K562 (cell line): Measurements from ENCODE around the gene SDCCAG8. TPM values are rescaled to one million over a fixed set of nuclear protein-coding genes. Genes with fewer than 3 reads are reported as not detected.

Experiments used
- ATAC-seq: fragments of 200-7000 bp; cut with Tn5 transposase; 3 replicates; pipeline ENCODE4 v1.9.1; 2020; ENCODE audit warnings: moderate library complexity
- BruUV-seq: library from RNA; stranded (reverse); fragments of 400-500 nt; replicated peaks from 2 replicates; lab custom pipeline; 2021; lab: Mats Ljungman, UMichigan
- CTCF ChIA-PET: fragments of 300-600 bp; formaldehyde crosslinking; extraction: SDS; loops from one replicate; lab custom pipeline; 2021; ENCODE audit warnings: low intra/inter-chr PET ratio; lab: Yijun Ruan, JAX
- POLR2A ChIA-PET: fragments of 300-600, 350-650 bp; sonication (Branson Sonifier 250); formaldehyde crosslinking; extraction: SDS; loops from one replicate; lab custom pipeline; 2021; ENCODE audit warnings: antibody characterized with exemption, inconsistent platforms; lab: Yijun Ruan, JAX
- DNase-seq, 4 experiments: peaks; one replicate each; pipeline versions ENCODE4 v3.0.0 to v3.0.0-alpha.2; 2011 to 2018; ENCODE audit warnings: low spot score in 3 of 4, mixed read lengths in 3 of 4; ENCODE audit errors: extremely low read depth in 1 of 4
- FAIRE-seq: peaks from 2 replicates; lab custom pipeline; 2011; peaks lifted over from hg19 to GRCh38; lab: Jason Lieb, UNC
- H2AFZ ChIP-seq: 2 replicates; pipeline ENCODE4 v1.6.0; 2011; ENCODE audit warnings: low read depth, low read length, control low read depth, inconsistent platforms
- H3K27ac ChIP-seq: fragments of 200-600 bp; 3 replicates; pipeline ENCODE4 v1.8.0; 2011; ENCODE audit warnings: low read depth, mild to moderate bottlenecking, control low read depth, inconsistent platforms, low read length, moderate library complexity, mixed read lengths; ENCODE audit errors: extremely low read depth
- H3K27me3 ChIP-seq, 2 experiments: fragments of 300-600 bp in 1 of 2; 2 replicates in 1 of 2; 3 replicates in 1 of 2; pipeline versions ENCODE4 v1.6.0 to v1.8.0; 2011; ENCODE audit warnings: inconsistent platforms in 2 of 2, low read length in 2 of 2, mild to moderate bottlenecking in 1 of 2, mixed read lengths in 1 of 2, moderate library complexity in 1 of 2; ENCODE audit not compliant: control insufficient read depth in 2 of 2, insufficient read depth in 2 of 2
- H3K36me3 ChIP-seq: fragments of 300-600 bp; 3 replicates; pipeline ENCODE4 v1.8.0; 2011; ENCODE audit warnings: mild to moderate bottlenecking, low read length, inconsistent platforms; ENCODE audit not compliant: control insufficient read depth, insufficient read depth
- H3K4me1 ChIP-seq, 2 experiments: fragments of 200-600 bp in 1 of 2; replicated peaks in 1 of 2; 2 replicates in 1 of 2; 3 replicates in 1 of 2; pipeline versions ENCODE4 v1.5.1 to v1.8.0; 2011; ENCODE audit warnings: inconsistent platforms in 2 of 2, low read length in 2 of 2, mild to moderate bottlenecking in 1 of 2, mixed read lengths in 1 of 2, moderate library complexity in 1 of 2; ENCODE audit not compliant: control insufficient read depth in 2 of 2, insufficient read depth in 2 of 2
- H3K4me2 ChIP-seq: 2 replicates; pipeline ENCODE4 v1.6.1; 2011; ENCODE audit warnings: low read length, control low read depth, inconsistent platforms, mixed read lengths; ENCODE audit not compliant: insufficient read depth
- H3K4me3 ChIP-seq: fragments of 200-600 bp; sonication (generic), shearing (Covaris generic); 2 replicates; pipeline ENCODE4 v1.5.1; 2016; ENCODE audit warnings: control low read depth, inconsistent platforms
- H3K79me2 ChIP-seq: fragments of 200-600 bp; 3 replicates; pipeline ENCODE4 v1.8.0; 2011; ENCODE audit warnings: low read length, inconsistent platforms; ENCODE audit not compliant: control insufficient read depth, insufficient read depth
- H3K9ac ChIP-seq, 2 experiments: 2 replicates each; pipeline versions ENCODE4 v1.6.0 to v1.6.1; 2011; ENCODE audit warnings: low read depth in 2 of 2, low read length in 2 of 2, control low read depth in 1 of 2, inconsistent platforms in 1 of 2, mild to moderate bottlenecking in 1 of 2, mixed read lengths in 1 of 2; ENCODE audit not compliant: insufficient read depth in 1 of 2
- H3K9me1 ChIP-seq: one replicate; pipeline ENCODE4 v1.6.0; 2011; ENCODE audit warnings: inconsistent platforms, mild to moderate bottlenecking, low read length, moderate library complexity; ENCODE audit not compliant: control insufficient read depth, insufficient read depth
- H3K9me3 ChIP-seq: replicated peaks from 2 replicates; pipeline ENCODE4 v1.5.1; 2011; ENCODE audit warnings: low read depth, low read length, inconsistent platforms; ENCODE audit not compliant: control insufficient read depth, insufficient read depth
- H4K20me1 ChIP-seq: replicated peaks from 2 replicates; pipeline ENCODE4 v1.6.1; 2011; ENCODE audit warnings: low read length, inconsistent platforms, mixed read lengths; ENCODE audit not compliant: control insufficient read depth, insufficient read depth
- CEBPG ChIP-seq, 3 experiments: fragments of 200-800 bp in 1 of 3; sonication (Bioruptor generic) in 1 of 3; sonication (generic) in 1 of 3; formaldehyde crosslinking in 1 of 3; IDR thresholded peaks in 2 of 3; conservative IDR thresholded peaks in 1 of 3; 2 replicates each; pipeline versions ENCODE4 v1.6.1 to v1.8.0; 2016 to 2022; ENCODE audit warnings: missing compliant biosample characterization in 2 of 3, missing genetic modification characterization in 2 of 3, mild to moderate bottlenecking in 1 of 3, missing genetic modification reagents in 1 of 3
- GABPB1 ChIP-seq: sonication (generic); formaldehyde crosslinking; IDR thresholded peaks from 2 replicates; pipeline ENCODE4 v1.8.0; 2022; ENCODE audit warnings: mild to moderate bottlenecking, missing genetic modification reagents
- HCFC1 ChIP-seq: IDR thresholded peaks from 2 replicates; pipeline ENCODE4 v1.6.1; 2012; ENCODE audit warnings: low read depth, low read length, improper control_type of control experiment
- JUND ChIP-seq, 2 experiments: IDR thresholded peaks; 2 replicates in 1 of 2; 3 replicates in 1 of 2; pipeline ENCODE4 v1.6.1; 2011; ENCODE audit warnings: borderline replicate concordance in 2 of 2, low read depth in 2 of 2, low read length in 2 of 2, improper control_type of control experiment in 1 of 2, missing biosample characterization in 1 of 2, missing genetic modification characterization in 1 of 2, missing genetic modification reagents in 1 of 2
- KLF6 ChIP-seq: fragments of 250-450 bp; sonication (Bioruptor Pico); IDR thresholded peaks from 2 replicates; pipeline ENCODE4 v1.4.0; 2020; ENCODE audit warnings: mild to moderate bottlenecking, moderate library complexity, borderline replicate concordance
- NEUROD1 ChIP-seq: fragments of 150-350 bp; IDR thresholded peaks from 2 replicates; pipeline ENCODE4 v1.6.1; 2014; ENCODE audit warnings: borderline replicate concordance, low read length, low read depth; ENCODE audit not compliant: partially characterized antibody
- POLR2B ChIP-seq: fragments of 450-650 bp; IDR thresholded peaks from 2 replicates; pipeline ENCODE4 v1.6.1; 2018; ENCODE audit warnings: low read depth; ENCODE audit not compliant: partially characterized antibody
- RBBP5 ChIP-seq: fragments of 200-600 bp; sonication (generic); IDR thresholded peaks from 2 replicates; pipeline ENCODE4 v1.6.1; 2012; ENCODE audit warnings: borderline replicate concordance, mild to moderate bottlenecking, low read length, control low read depth, inconsistent platforms; ENCODE audit not compliant: insufficient read depth, poor library complexity, severe bottlenecking
- RNF2 ChIP-seq: sonication (generic); IDR thresholded peaks from 2 replicates; pipeline ENCODE4 v1.6.1; 2016
- ZNF165 ChIP-seq: fragments of 250-450 bp; sonication (Bioruptor Pico); IDR thresholded peaks from 2 replicates; pipeline ENCODE4 v1.4.0; 2020; ENCODE audit warnings: borderline replicate concordance
- ZNF316 ChIP-seq: fragments of 450-650 bp; IDR thresholded peaks from 2 replicates; pipeline ENCODE4 v1.6.1; 2016
- WGBS: fragments of 100-300 bp; shearing (Covaris generic); methylation state at CpG from one replicate; pipeline ENCODE4 v1.1.6; 2016; ENCODE audit warnings: low coverage, mixed read lengths; ENCODE audit not compliant: insufficient coverage; ENCODE audit errors: missing lambda C conversion rate; 5-methylcytosine and 5-hydroxymethylcytosine counted together
- in situ Hi-C: fragments of 300-500 bp; cut with MboI; formaldehyde crosslinking; loops from 4 replicates; pipeline ENCODE4 v1.15.0; 2018; ENCODE audit warnings: inconsistent platforms, mixed read lengths
- intact Hi-C: fragments of 100-400 bp; cut with micrococcal nuclease; formaldehyde crosslinking; loops from 2 replicates; pipeline ENCODE4 v1.14.2; 2022
- polyA plus RNA-seq, 8 experiments: library from polyadenylated mRNA; depleted of rRNA in 4 of 8; stranded (reverse) in 5 of 8; unstranded in 3 of 8; fragments of >200 nt; fragmentation: Nextera tagmentation in 2 of 8; fragmentation: Illumina TruSeq in 1 of 8; extraction: Ambion mirVana in 2 of 8; extraction: Trizol in 1 of 8; gene quantifications; 2 replicates each; pipeline versions ENCODE4 v1.2.1 to v1.2.3, GENCODE V29; 2011 to 2014; ENCODE audit warnings: inconsistent platforms in 1 of 8, missing spikeins in 1 of 8
- total RNA-seq, 7 experiments: library from RNA; depleted of rRNA in 6 of 7; stranded (reverse); fragments of >200 nt in 6 of 7; fragmentation: Illumina TruSeq in 2 of 7; extraction: Trizol in 2 of 7; gene quantifications; 2 replicates each; pipeline versions ENCODE4 v1.2.1 to v1.2.3, GENCODE V29; 2011 to 2021; ENCODE audit warnings: low replicate concordance in 1 of 7
- TF ChIP-seq, protein P1 (sequence below): sonication (generic); formaldehyde crosslinking; IDR thresholded peaks from 2 replicates; pipeline ENCODE4 v1.8.0; 2022; ENCODE audit warnings: mild to moderate bottlenecking, missing genetic modification reagents
- TF ChIP-seq, protein P2 (sequence below): sonication (generic); formaldehyde crosslinking; IDR thresholded peaks from 2 replicates; pipeline ENCODE4 v1.8.0; 2022; ENCODE audit warnings: missing genetic modification reagents, mild to moderate bottlenecking, moderate library complexity, borderline replicate concordance

Gene SDCCAG8
- total and polyA plus RNA-seq, 9 of the 15 experiments (the other 6 are each of a cell fraction or from before 2014, with no cell fraction given): 17.9 to 36.7 (median 25.4) TPM

DNA sequence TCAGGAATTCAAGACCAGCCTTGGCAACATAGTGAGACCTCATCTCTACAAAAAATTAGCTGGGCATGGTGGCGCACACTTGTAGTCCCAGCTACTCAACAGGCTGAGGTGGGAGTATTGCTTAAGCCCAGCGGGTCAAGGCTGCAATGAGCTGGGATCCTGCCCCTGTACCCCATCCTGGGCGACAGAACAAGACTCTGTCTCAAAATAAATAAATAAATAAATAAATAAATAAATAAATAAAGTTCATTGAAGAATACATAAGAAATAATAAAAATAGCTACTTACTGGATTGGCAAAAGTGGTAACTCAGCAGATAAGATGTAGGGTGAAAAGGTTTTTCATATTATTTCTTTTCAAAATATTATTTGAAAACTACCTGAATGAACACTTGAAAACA is 6.6 kb upstream of the SDCCAG8 start:
- no peaks in the 10 kb centered on the region for H3K27me3 ChIP-seq
- TF ChIP-seq CEBPG (CRISPR knock-in tag; IDR thresholded peaks at IDR 0.05) (no peak), CEBPG (tag; conservative IDR thresholded peaks at IDR 0.05 in 1 of 2, IDR thresholded peaks at IDR 0.05 in 1 of 2) (no peak), ZNF316 (peak; percentile 26; the same call in 1 of the 2 replicates), HCFC1 (no peak), KLF6 (CRISPR knock-in tag) (no peak)
- H3K4me2 ChIP-seq: no peak overlapping the region
- ATAC-seq: no peak
- FAIRE-seq: no peak
- H3K27ac ChIP-seq: no peak overlapping the region
- no peak for DNase-seq
- WGBS: 94% methylated on average over 3 of the region's 3 CpGs
- ChIA-PET CTCF (no interaction called here), POLR2A (interaction anchor here (0.9 to 2.6 kb wide), 2 partner anchors 9 to 12 kb away, joined by 3 to 8 read pairs; no protein-coding TSS in a partner anchor)
- no peak overlapping the region for H3K4me3 ChIP-seq
- H2AFZ ChIP-seq: no peak overlapping the region
- no peaks in the 10 kb centered on the region for H4K20me1 ChIP-seq
- peaks cover 15% of the 10 kb centered on the region; the same call in 1 of the 3 replicates for H3K36me3 ChIP-seq
- peaks cover 98% of the 10 kb centered on the region for H3K79me2 ChIP-seq
- no TSS peak for BruUV-seq
- no peaks in the 10 kb centered on the region for H3K9me3 ChIP-seq
- in situ Hi-C loops: no loop called here
- H3K9ac ChIP-seq: no peak overlapping the region
- no peaks in the 10 kb centered on the region for H3K9me1 ChIP-seq
- intact Hi-C loops: no loop called here
- H3K4me1 ChIP-seq: peaks cover 0 to 18% of the 10 kb centered on the region in 2 experiments; a peak in 4 of 5 replicates

DNA sequence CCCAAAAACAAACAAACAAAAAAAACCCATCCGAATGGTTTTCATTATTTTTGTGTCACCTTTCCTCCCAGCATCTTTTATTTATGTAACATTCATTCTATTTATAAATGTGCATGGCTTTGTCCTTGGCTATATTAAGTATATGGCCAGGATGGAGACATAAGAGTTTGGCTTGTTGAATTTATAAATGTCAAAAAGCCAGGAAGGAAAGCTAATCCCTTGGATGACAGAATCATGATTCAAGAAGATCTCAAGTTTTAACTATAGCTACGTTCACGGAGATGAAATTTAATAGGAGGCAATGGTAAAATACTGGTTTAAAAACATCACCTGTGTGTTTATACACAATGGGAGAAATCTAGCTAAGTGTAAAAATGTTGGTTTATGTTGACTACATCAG is 5.7 kb upstream of the SDCCAG8 start:
- H3K4me3 ChIP-seq: no peak overlapping the region
- no peak overlapping the region for H3K4me2 ChIP-seq
- CTCF ChIA-PET: no interaction called here
- H3K27ac ChIP-seq: no peak overlapping the region
- no peak overlapping the region for H3K9ac ChIP-seq
- in situ Hi-C loops: no loop called here
- no peak for ATAC-seq
- peaks cover 97% of the 10 kb centered on the region for H3K79me2 ChIP-seq
- H3K9me3 ChIP-seq: no peaks in the 10 kb centered on the region
- no peak for DNase-seq
- no peaks in the 10 kb centered on the region for H3K27me3 ChIP-seq
- WGBS: 66% methylated on average over 3 of the region's 3 CpGs
- POLR2A ChIA-PET: interaction anchor here (0.7 to 2.6 kb wide), 4 partner anchors 8 to 21 kb away, joined by 3 to 8 read pairs (median 4); no protein-coding TSS in a partner anchor
- no peak for TF ChIP-seq ZNF165 (CRISPR knock-in tag)
- no peak for TF ChIP-seq RNF2
- no peak for TF ChIP-seq NEUROD1
- TF ChIP-seq, protein P1, sequence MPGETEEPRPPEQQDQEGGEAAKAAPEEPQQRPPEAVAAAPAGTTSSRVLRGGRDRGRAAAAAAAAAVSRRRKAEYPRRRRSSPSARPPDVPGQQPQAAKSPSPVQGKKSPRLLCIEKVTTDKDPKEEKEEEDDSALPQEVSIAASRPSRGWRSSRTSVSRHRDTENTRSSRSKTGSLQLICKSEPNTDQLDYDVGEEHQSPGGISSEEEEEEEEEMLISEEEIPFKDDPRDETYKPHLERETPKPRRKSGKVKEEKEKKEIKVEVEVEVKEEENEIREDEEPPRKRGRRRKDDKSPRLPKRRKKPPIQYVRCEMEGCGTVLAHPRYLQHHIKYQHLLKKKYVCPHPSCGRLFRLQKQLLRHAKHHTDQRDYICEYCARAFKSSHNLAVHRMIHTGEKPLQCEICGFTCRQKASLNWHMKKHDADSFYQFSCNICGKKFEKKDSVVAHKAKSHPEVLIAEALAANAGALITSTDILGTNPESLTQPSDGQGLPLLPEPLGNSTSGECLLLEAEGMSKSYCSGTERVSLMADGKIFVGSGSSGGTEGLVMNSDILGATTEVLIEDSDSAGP (CRISPR knock-in tag): no peak
- TF ChIP-seq POLR2B: no peak
- TF ChIP-seq, protein P2, sequence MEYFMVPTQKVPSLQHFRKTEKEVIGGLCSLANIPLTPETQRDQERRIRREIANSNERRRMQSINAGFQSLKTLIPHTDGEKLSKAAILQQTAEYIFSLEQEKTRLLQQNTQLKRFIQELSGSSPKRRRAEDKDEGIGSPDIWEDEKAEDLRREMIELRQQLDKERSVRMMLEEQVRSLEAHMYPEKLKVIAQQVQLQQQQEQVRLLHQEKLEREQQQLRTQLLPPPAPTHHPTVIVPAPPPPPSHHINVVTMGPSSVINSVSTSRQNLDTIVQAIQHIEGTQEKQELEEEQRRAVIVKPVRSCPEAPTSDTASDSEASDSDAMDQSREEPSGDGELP (CRISPR knock-in tag): no peak
- TF ChIP-seq JUND (IDR thresholded peaks at IDR 0.05; ENCODE audit: borderline replicate concordance, low read depth, low read length): no peak
- TF ChIP-seq JUND (tag; IDR thresholded peaks at IDR 0.05; ENCODE audit: borderline replicate concordance, low read depth, low read length): no peak
- TF ChIP-seq RBBP5: no peak
- TF ChIP-seq GABPB1 (CRISPR knock-in tag): no peak
- peaks cover 11% of the 10 kb centered on the region; the same call in 1 of the 3 replicates for H3K36me3 ChIP-seq
- intact Hi-C loops: no loop called here
- no TSS peak for BruUV-seq
- no peak overlapping the region for H2AFZ ChIP-seq
- H4K20me1 ChIP-seq: no peaks in the 10 kb centered on the region
- H3K9me1 ChIP-seq: no peaks in the 10 kb centered on the region
- FAIRE-seq: no peak
- peaks cover 4 to 18% of the 10 kb centered on the region in 2 experiments for H3K4me1 ChIP-seq
